GM23248 (cell line): ENCODE data around the gene USF1. TPM values are rescaled to one million over a fixed set of nuclear protein-coding genes. Genes with fewer than 3 reads are reported as not detected.
"Not testable (repeated sequence)": the region's sequence is repeated elsewhere in the genome, so short reads cannot be mapped to it uniquely, and the experiment has no call there.

ENCODE experiments used
- DNase-seq: peaks from one replicate; pipeline ENCODE4 v3.0.0-alpha.2; 2015
- H2AFZ ChIP-seq: fragments of 200-600 bp; sonication (generic); 2 replicates; pipeline ENCODE4 v1.6.1; 2016; ENCODE audit warnings: antibody characterized with exemption
- H3F3A ChIP-seq: fragments of 200-600 bp; sonication (generic); 2 replicates; pipeline ENCODE4 v1.6.1; 2016; ENCODE audit warnings: mild to moderate bottlenecking, antibody characterized with exemption, mixed run types; ENCODE audit not compliant: insufficient read depth
- H3K27ac ChIP-seq: fragments of 200-600 bp; sonication (generic); 2 replicates; pipeline ENCODE4 v1.5.1; 2016; ENCODE audit warnings: mild to moderate bottlenecking
- H3K27me3 ChIP-seq: fragments of 200-600 bp; sonication (generic); replicated peaks from 2 replicates; pipeline ENCODE4 v1.6.1; 2016; ENCODE audit warnings: mild to moderate bottlenecking; ENCODE audit not compliant: insufficient read depth
- H3K36me3 ChIP-seq: fragments of 200-600 bp; sonication (generic); 2 replicates; pipeline ENCODE4 v1.6.1; 2016; ENCODE audit warnings: low read depth, mild to moderate bottlenecking
- H3K4me1 ChIP-seq: fragments of 200-600 bp; sonication (generic); 2 replicates; pipeline ENCODE4 v1.6.1; 2016; ENCODE audit warnings: mild to moderate bottlenecking; ENCODE audit not compliant: insufficient read depth
- H3K4me2 ChIP-seq: fragments of 200-600 bp; sonication (generic); one replicate; pipeline ENCODE4 v1.6.1; 2016; ENCODE audit warnings: mild to moderate bottlenecking; ENCODE audit not compliant: unreplicated experiment
- H3K4me3 ChIP-seq: fragments of 200-600 bp; sonication (generic); 2 replicates; pipeline ENCODE4 v1.5.1; 2016; ENCODE audit warnings: mild to moderate bottlenecking
- H3K79me2 ChIP-seq: fragments of 200-600 bp; sonication (generic); 2 replicates; pipeline ENCODE4 v1.6.1; 2016; ENCODE audit warnings: mild to moderate bottlenecking; ENCODE audit not compliant: insufficient read depth
- H3K9ac ChIP-seq: fragments of 200-600 bp; sonication (generic); 2 replicates; pipeline ENCODE4 v1.6.1; 2016; ENCODE audit warnings: mild to moderate bottlenecking
- H3K9me2 ChIP-seq: fragments of 200-600 bp; sonication (generic); 2 replicates; pipeline ENCODE4 v1.6.1; 2016; ENCODE audit warnings: mixed run types, mild to moderate bottlenecking, moderate library complexity; ENCODE audit not compliant: insufficient read depth
- H3K9me3 ChIP-seq: fragments of 200-600 bp; sonication (generic); one replicate; pipeline ENCODE4 v1.6.1; 2017; ENCODE audit warnings: low read depth
- H4K20me1 ChIP-seq: fragments of 200-600 bp; sonication (generic); 2 replicates; pipeline ENCODE4 v1.6.0; 2016; ENCODE audit not compliant: insufficient read depth
- EZH2 ChIP-seq: fragments of 200-600 bp; sonication (generic); IDR thresholded peaks from 2 replicates; pipeline ENCODE4 v1.6.1; 2018; ENCODE audit warnings: antibody characterized with exemption, mild to moderate bottlenecking; ENCODE audit not compliant: insufficient read depth, poor library complexity, severe bottlenecking
- EZH2phosphoT487 ChIP-seq: fragments of 200-600 bp; sonication (generic); IDR thresholded peaks from 2 replicates; pipeline ENCODE4 v1.6.1; 2018; ENCODE audit warnings: antibody characterized with exemption, moderate library complexity, mild to moderate bottlenecking, low read depth; ENCODE audit not compliant: insufficient read depth
- WGBS, 2 experiments: methylation state at CpG; one replicate each; pipeline ENCODE4 v1.1.6; 2015 to 2017; ENCODE audit warnings: low lambda C conversion rate in 2 of 2, low coverage in 1 of 2; ENCODE audit errors: missing lambda C conversion rate in 2 of 2; 5-methylcytosine and 5-hydroxymethylcytosine counted together
- in situ Hi-C: fragments of 300-500 bp; cut with MboI; formaldehyde crosslinking; loops from 2 replicates; pipeline ENCODE4 v1.15.0; 2020
- polyA plus RNA-seq: library from polyadenylated mRNA; unstranded; fragments of >200 nt; fragmentation: Nextera tagmentation; extraction: Ambion mirVana; gene quantifications from 2 replicates; pipeline ENCODE4 v1.2.1, GENCODE V29; 2016
- total RNA-seq: library from RNA; depleted of rRNA; stranded (reverse); fragments of >200 nt; shearing (Covaris generic); gene quantifications from 2 replicates; pipeline ENCODE4 v1.2.3, GENCODE V29; 2014

Gene USF1
- total and polyA plus RNA-seq, 2 experiments from 2014 or later: 17.1 to 53.2 TPM

DNA sequence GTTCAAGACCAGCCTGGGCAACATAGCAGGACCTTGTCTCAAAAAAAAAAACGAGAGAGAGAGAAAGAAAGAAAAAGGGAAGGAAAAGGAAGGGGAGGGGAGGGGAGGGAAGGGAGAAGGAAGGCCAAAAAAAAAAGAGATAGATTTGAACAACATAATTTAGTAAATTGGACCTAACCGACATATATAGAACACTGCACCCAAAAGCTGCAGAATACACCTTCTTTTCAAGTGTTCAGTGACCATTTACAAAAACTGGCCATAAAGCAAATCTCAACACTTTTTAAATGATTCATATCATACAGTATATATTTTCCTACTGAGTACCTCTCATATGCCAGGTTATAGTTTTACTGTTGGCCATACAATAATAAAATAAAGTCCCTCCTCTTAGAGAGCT, 13.9 kb downstream of the USF1 start:
- Histone ChIP-seq H3K9me2 (no peaks in the 10 kb centered on the region), H3K4me1 (0 out of 2 replicates have a peak, but pooled peaks cover 4% of the 10 kb centered on the region), H4K20me1 (no peaks in the 10 kb centered on the region), H3K4me2 (no peak overlapping the region), H3F3A (peaks cover 5% of the 10 kb centered on the region; the same call in 1 of the 2 replicates), H3K27ac (no peak overlapping the region), H3K9me3 (no peaks in the 10 kb centered on the region), H3K79me2 (no peaks in the 10 kb centered on the region), H3K9ac (no peak overlapping the region), H3K36me3 (no peaks in the 10 kb centered on the region), H3K4me3 (no peak overlapping the region), H2AFZ (no peak overlapping the region), H3K27me3 (no peaks in the 10 kb centered on the region)
- TF ChIP-seq EZH2phosphoT487 (no peak), EZH2 (no peak)
- in situ Hi-C loops: no loop called here
- 46 to 89% methylated on average over 1 to 2 of the region's 2 CpGs for WGBS, 2 experiments
- DNase-seq: no peak

- H3K27me3 ChIP-seq, H3K36me3 ChIP-seq, H3K27ac ChIP-seq, H3K79me2 ChIP-seq, H3K4me3 ChIP-seq, H3K4me2 ChIP-seq, H4K20me1 ChIP-seq, H3K9me2 ChIP-seq, H3K9ac ChIP-seq, H2AFZ ChIP-seq, DNase-seq, H3K9me3 ChIP-seq, H3K4me1 ChIP-seq, in situ Hi-C loops, H3F3A ChIP-seq: not testable (repeated sequence)
- 92 to 97% methylated on average over 13 to 32 of the region's 32 CpGs for WGBS, 2 experiments
Observed at GRCh38 chr1:161029466-161029865, 16.3 kb downstream of the USF1 start.

DNA sequence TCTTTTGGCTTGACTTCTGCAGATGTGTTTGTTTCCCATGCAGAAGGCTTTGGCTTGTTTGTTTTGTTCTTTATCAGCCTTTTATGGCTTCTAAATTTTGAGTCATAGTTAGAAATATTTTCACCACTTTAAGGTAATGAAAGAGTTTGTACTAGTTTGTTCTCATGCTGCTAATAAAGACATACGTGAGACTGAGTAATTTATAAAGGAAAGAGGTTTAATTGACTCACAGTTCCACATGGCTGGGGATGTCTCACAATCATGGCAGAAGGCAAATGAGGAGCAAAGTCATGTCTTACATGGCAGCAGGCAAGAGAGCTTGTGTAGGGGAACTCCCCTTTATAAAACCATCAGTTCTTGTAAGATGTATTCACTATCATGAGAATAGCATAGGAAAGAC, 18.8 kb downstream of the USF1 start:
- in situ Hi-C loops, H3K79me2 ChIP-seq, H3K9ac ChIP-seq, H3K9me3 ChIP-seq, H4K20me1 ChIP-seq, H3K36me3 ChIP-seq, H3K4me3 ChIP-seq, H3F3A ChIP-seq, H3K27me3 ChIP-seq, H2AFZ ChIP-seq, H3K9me2 ChIP-seq, H3K4me1 ChIP-seq, H3K4me2 ChIP-seq, H3K27ac ChIP-seq: not testable (repeated sequence)
- 6 to 14% methylated on average over 1 of the region's 1 CpG for WGBS, 2 experiments
- peak; percentile 5 for DNase-seq

DNA sequence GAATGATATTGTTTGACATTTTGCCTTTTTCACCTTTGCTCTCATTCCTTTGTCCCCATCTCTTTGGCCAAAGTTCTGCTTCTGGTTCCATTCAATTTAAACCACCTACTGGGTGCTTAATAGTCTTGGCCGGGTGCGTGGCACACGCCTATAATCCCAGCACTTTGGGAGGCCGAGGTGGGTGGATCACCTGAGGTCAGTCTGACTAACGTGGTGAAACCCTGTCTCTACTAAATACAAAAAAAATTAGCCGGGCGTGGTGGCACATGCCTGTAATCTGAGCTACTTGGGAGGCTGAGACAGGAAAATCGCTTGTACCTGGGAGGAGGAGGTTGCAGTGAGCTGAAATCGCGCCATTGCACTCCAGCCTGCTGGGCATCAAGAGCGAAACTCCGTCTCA, 23.3 kb downstream of the USF1 start:
- H4K20me1 ChIP-seq, H2AFZ ChIP-seq, H3K9ac ChIP-seq, H3K4me1 ChIP-seq, H3F3A ChIP-seq, DNase-seq, H3K79me2 ChIP-seq, H3K9me3 ChIP-seq, H3K27ac ChIP-seq, H3K4me3 ChIP-seq, in situ Hi-C loops, H3K36me3 ChIP-seq, H3K4me2 ChIP-seq, H3K9me2 ChIP-seq: not testable (repeated sequence)
- WGBS, 2 experiments: 66 to 76% methylated on average over 10 to 12 of the region's 12 CpGs
- H3K27me3 ChIP-seq: peaks cover 16% of the 10 kb centered on the region

- 15 to 25% methylated on average over 2 of the region's 2 CpGs for WGBS, 2 experiments
- no peaks in the 10 kb centered on the region for H3K36me3 ChIP-seq
- H4K20me1 ChIP-seq: no peaks in the 10 kb centered on the region
- TF ChIP-seq EZH2phosphoT487: no peak
- no peak for TF ChIP-seq EZH2
- no peak overlapping the region for H3K27ac ChIP-seq
- peaks cover 9% of the 10 kb centered on the region; the same call in 1 of the 2 replicates for H3F3A ChIP-seq
- H3K9me3 ChIP-seq: no peaks in the 10 kb centered on the region
- peaks cover 8% of the 10 kb centered on the region; the same call in 1 of the 2 replicates for H3K4me1 ChIP-seq
- in situ Hi-C loops: no loop called here
- H3K79me2 ChIP-seq: no peaks in the 10 kb centered on the region
- DNase-seq: peak; percentile 25
- H3K9ac ChIP-seq: no peak overlapping the region
- H2AFZ ChIP-seq: 0 out of 2 replicates have a peak overlapping the region, but pooled peaks have one; percentile 21
- peaks cover 16% of the 10 kb centered on the region for H3K27me3 ChIP-seq
- H3K4me3 ChIP-seq: no peak overlapping the region
- H3K4me2 ChIP-seq: no peak overlapping the region
- H3K9me2 ChIP-seq: no peaks in the 10 kb centered on the region
Observed at GRCh38 chr1:161021970-161022353, 23.8 kb downstream of the USF1 start.
